Endodermal cell (in vitro differentiated cells): ENCODE results near the gene TACR1. TPM values are rescaled to one million over a fixed set of nuclear protein-coding genes. Genes with fewer than 3 reads are reported as not detected.

ENCODE experiments used
- DNase-seq: peaks from one replicate; pipeline ENCODE4 v3.0.0-alpha.2; 2017
- H3K27ac ChIP-seq: 2 replicates; pipeline ENCODE4 v1.5.1; 2013; ENCODE audit warnings: mild to moderate bottlenecking, low read depth, low read length, moderate library complexity
- H3K27me3 ChIP-seq: 2 replicates; pipeline ENCODE4 v1.6.1; 2013; ENCODE audit warnings: mild to moderate bottlenecking, low read length, moderate library complexity; ENCODE audit not compliant: insufficient read depth, control insufficient read depth, poor library complexity, severe bottlenecking
- H3K36me3 ChIP-seq: 2 replicates; pipeline ENCODE4 v1.7.0; 2013; ENCODE audit warnings: mild to moderate bottlenecking, low read length, moderate library complexity; ENCODE audit not compliant: control insufficient read depth, insufficient read depth
- H3K4me1 ChIP-seq: one replicate; pipeline ENCODE4 v1.7.0; 2013; ENCODE audit warnings: low read length; ENCODE audit not compliant: control insufficient read depth, insufficient read depth
- H3K4me3 ChIP-seq: 2 replicates; pipeline ENCODE4 v1.5.1; 2013; ENCODE audit warnings: mild to moderate bottlenecking, low read length, moderate library complexity
- H3K9ac ChIP-seq: 2 replicates; pipeline ENCODE4 v1.6.1; 2013; ENCODE audit warnings: mild to moderate bottlenecking, low read length, moderate library complexity; ENCODE audit not compliant: poor library complexity, severe bottlenecking; ENCODE audit errors: extremely low read depth
- H3K9me3 ChIP-seq: 2 replicates; pipeline ENCODE4 v1.6.1; 2013; ENCODE audit warnings: mild to moderate bottlenecking, low read length, moderate library complexity; ENCODE audit not compliant: control insufficient read depth
- H3K27ac Mint-ChIP-seq: 2 replicates; pipeline ENCODE4 v1.8.0; 2020; ENCODE audit warnings: mixed read lengths
- H3K27me3 Mint-ChIP-seq: 2 replicates; pipeline ENCODE4 v1.8.0; 2021; ENCODE audit warnings: mild to moderate bottlenecking, mixed read lengths; ENCODE audit not compliant: insufficient read depth
- H3K36me3 Mint-ChIP-seq: 2 replicates; pipeline ENCODE4 v1.8.0; 2020; ENCODE audit warnings: low read depth, mixed read lengths
- H3K4me1 Mint-ChIP-seq: 2 replicates; pipeline ENCODE4 v1.8.0; 2020; ENCODE audit warnings: mixed read lengths
- H3K4me3 Mint-ChIP-seq: 2 replicates; pipeline ENCODE4 v1.8.0; 2020; ENCODE audit warnings: mild to moderate bottlenecking, moderate library complexity, mixed read lengths
- H3K9me3 Mint-ChIP-seq: 2 replicates; pipeline ENCODE4 v1.8.0; 2020; ENCODE audit warnings: mild to moderate bottlenecking, mixed read lengths
- CTCF ChIP-seq: fragments of 200-600 bp; sonication (generic); conservative IDR thresholded peaks from 2 replicates; pipeline ENCODE4 v1.5.0; 2021; ENCODE audit warnings: antibody characterized with exemption, mild to moderate bottlenecking
- WGBS, 2 experiments: methylation state at CpG; one replicate each; pipeline versions ENCODE4 v1.1.5 to v1.1.7; 2013; ENCODE audit warnings: missing lambda C conversion rate in 2 of 2, mixed read lengths in 1 of 2; ENCODE audit not compliant: insufficient coverage in 1 of 2, insufficient read length in 1 of 2; 5-methylcytosine and 5-hydroxymethylcytosine counted together
- total RNA-seq, 2 donors: library from RNA; stranded (reverse); fragmentation: NEBNext Ultra II Directional in 1 of 2; extraction: Animal tissue kit (Norgen Biotek cat#: 25700) in 1 of 2; gene quantifications; 2 replicates in 1 of 2; 3 replicates in 1 of 2; pipeline ENCODE4 v1.2.1, GENCODE V29; 2021

TACR1 gene
- total RNA-seq, 2 donors from 2014 or later = 0.09 to 0.69 TPM

- H3K27me3 ChIP-seq = no peaks in the 10 kb centered on the region
- H3K4me1 Mint-ChIP-seq = peaks cover 3% of the 10 kb centered on the region
- H3K36me3 ChIP-seq = no peaks in the 10 kb centered on the region
- no peak for DNase-seq
- H3K9ac ChIP-seq = no peak overlapping the region
- no peak overlapping the region for H3K4me3 ChIP-seq
- no peaks in the 10 kb centered on the region for H3K9me3 Mint-ChIP-seq
- H3K27ac Mint-ChIP-seq = no peak overlapping the region
- H3K4me1 ChIP-seq = no peaks in the 10 kb centered on the region
- WGBS, 2 experiments = 72% methylated on average over 3 of the region's 3 CpGs; no CpG with 5 or more reads in 1 of the 2 experiments
- H3K9me3 ChIP-seq = no peaks in the 10 kb centered on the region
- TF ChIP-seq CTCF = no peak
- H3K27me3 Mint-ChIP-seq = peaks cover 3% of the 10 kb centered on the region
- H3K27ac ChIP-seq = no peak overlapping the region
- no peaks in the 10 kb centered on the region for H3K36me3 Mint-ChIP-seq
- H3K4me3 Mint-ChIP-seq = no peak overlapping the region
Measured at GRCh38 chr2:75226099-75226498, 26.8 kb upstream of the TACR1 start.

- Histone ChIP-seq H3K27ac (no peak overlapping the region), H3K9me3 (no peaks in the 10 kb centered on the region), H3K27me3 (no peaks in the 10 kb centered on the region), H3K4me1 (no peaks in the 10 kb centered on the region), H3K36me3 (no peaks in the 10 kb centered on the region), H3K9ac (no peak overlapping the region), H3K4me3 (no peak overlapping the region)
- Mint-ChIP-seq H3K27ac (no peak overlapping the region), H3K9me3 (peaks cover 8% of the 10 kb centered on the region), H3K36me3 (peaks cover 6% of the 10 kb centered on the region), H3K4me3 (no peak overlapping the region), H3K4me1 (peaks cover 3% of the 10 kb centered on the region), H3K27me3 (peaks cover 3% of the 10 kb centered on the region)
- no peak for TF ChIP-seq CTCF
- 93 to 95% methylated on average over 3 to 4 of the region's 4 CpGs for WGBS, 2 experiments
- no peak for DNase-seq
Measured at GRCh38 chr2:75224636-75225094, 25.3 kb upstream of the TACR1 start.

GRCh38 chr2:75222527-75222926 lies 23.2 kb upstream of the TACR1 start:
- Mint-ChIP-seq H3K4me1 (peaks cover 3% of the 10 kb centered on the region), H3K9me3 (peaks cover 29% of the 10 kb centered on the region), H3K4me3 (no peak overlapping the region), H3K27me3 (peaks cover 9% of the 10 kb centered on the region), H3K36me3 (peaks cover 16% of the 10 kb centered on the region), H3K27ac (no peak overlapping the region)
- no peaks in the 10 kb centered on the region for H3K27me3 ChIP-seq
- H3K9ac ChIP-seq = no peak overlapping the region
- no peaks in the 10 kb centered on the region for H3K9me3 ChIP-seq
- TF ChIP-seq CTCF = no peak
- H3K4me3 ChIP-seq = no peak overlapping the region
- no peaks in the 10 kb centered on the region for H3K36me3 ChIP-seq
- no peak overlapping the region for H3K27ac ChIP-seq
- no peak for DNase-seq
- WGBS, 2 experiments = 71 to 86% methylated on average over 1 to 4 of the region's 4 CpGs
- H3K4me1 ChIP-seq = no peaks in the 10 kb centered on the region
